SK-N-SH (cell line): Measurements from ENCODE around the gene MAMDC2. TPM values are rescaled to one million over a fixed set of nuclear protein-coding genes. Genes with fewer than 3 reads are reported as not detected.

Experiments used
- CTCF ChIA-PET: fragments of 300-600, 350-600 bp; formaldehyde crosslinking; extraction: SDS; loops from one replicate; lab custom pipeline; 2021; lab: Yijun Ruan, JAX
- POLR2A ChIA-PET: fragments of 350-600 bp; sonication (Branson Sonifier 250); formaldehyde crosslinking; extraction: SDS; loops from one replicate; lab custom pipeline; 2020; ENCODE audit warnings: antibody characterized with exemption, inconsistent platforms; lab: Yijun Ruan, JAX
- DNase-seq: peaks from one replicate; pipeline ENCODE4 v3.0.0; 2012
- H2AFZ ChIP-seq: fragments of 200-600 bp; sonication (generic); 2 replicates; pipeline ENCODE4 v1.8.1; 2016; ENCODE audit warnings: antibody characterized with exemption, mild to moderate bottlenecking, low read depth
- H3F3A ChIP-seq: fragments of 200-600 bp; sonication (generic); replicated peaks from 2 replicates; pipeline ENCODE3; 2016; ENCODE audit warnings: antibody characterized with exemption, mild to moderate bottlenecking; ENCODE audit not compliant: insufficient read depth
- H3K27ac ChIP-seq, 2 experiments: fragments of 200-500 bp in 1 of 2; fragments of 200-600 bp in 1 of 2; sonication (Bioruptor generic) in 1 of 2; sonication (generic), shearing (Covaris generic) in 1 of 2; 2 replicates each; pipeline versions ENCODE4 v1.5.1 to v1.6.1; 2014 to 2016; ENCODE audit warnings: low read depth in 2 of 2, inconsistent platforms in 1 of 2, low read length in 1 of 2, mild to moderate bottlenecking in 1 of 2, mixed read lengths in 1 of 2
- H3K27me3 ChIP-seq: fragments of 200-600 bp; sonication (generic), shearing (Covaris generic); 2 replicates; pipeline ENCODE4 v1.6.1; 2016; ENCODE audit warnings: mixed run types; ENCODE audit not compliant: insufficient read depth
- H3K36me3 ChIP-seq, 2 experiments: fragments of 200-500 bp in 1 of 2; fragments of 200-600 bp in 1 of 2; sonication (Bioruptor generic) in 1 of 2; sonication (generic) in 1 of 2; replicated peaks in 1 of 2; 2 replicates each; pipeline versions ENCODE3 to v1.5.1; 2014 to 2016; ENCODE audit warnings: low read length in 1 of 2, mild to moderate bottlenecking in 1 of 2; ENCODE audit not compliant: insufficient read depth in 2 of 2, control insufficient read depth in 1 of 2
- H3K4me1 ChIP-seq, 2 experiments: fragments of 200-500 bp in 1 of 2; fragments of 200-600 bp in 1 of 2; sonication (Bioruptor generic) in 1 of 2; sonication (generic), shearing (Covaris generic) in 1 of 2; 2 replicates each; pipeline versions ENCODE4 v1.5.1 to v1.6.1; 2014 to 2016; ENCODE audit warnings: low read depth in 1 of 2, low read length in 1 of 2, mixed run types in 1 of 2; ENCODE audit not compliant: insufficient read depth in 2 of 2, control insufficient read depth in 1 of 2
- H3K4me2 ChIP-seq: fragments of 200-600 bp; sonication (generic), shearing (Covaris generic); 2 replicates; pipeline ENCODE4 v1.6.1; 2017; ENCODE audit warnings: mixed run types
- H3K4me3 ChIP-seq, 2 experiments: fragments of 200-500 bp in 1 of 2; fragments of 200-600 bp in 1 of 2; sonication (Bioruptor generic) in 1 of 2; sonication (generic), shearing (Covaris generic) in 1 of 2; 2 replicates each; pipeline versions ENCODE4 v1.5.1 to v1.8.1; 2014 to 2016; ENCODE audit warnings: low read depth in 2 of 2, inconsistent platforms in 1 of 2, low read length in 1 of 2, mild to moderate bottlenecking in 1 of 2, mixed read lengths in 1 of 2, moderate library complexity in 1 of 2
- H3K79me2 ChIP-seq: fragments of 200-600 bp; sonication (generic); 2 replicates; pipeline ENCODE4 v1.8.1; 2017; ENCODE audit warnings: mild to moderate bottlenecking; ENCODE audit not compliant: insufficient read depth
- H3K9ac ChIP-seq: fragments of 200-600 bp; sonication (generic); 2 replicates; pipeline ENCODE4 v1.6.1; 2017; ENCODE audit warnings: mixed run types
- H3K9me2 ChIP-seq: fragments of 200-600 bp; sonication (generic); 2 replicates; pipeline ENCODE4 v1.6.1; 2017; ENCODE audit warnings: mixed run types
- H3K9me3 ChIP-seq: fragments of 200-600 bp; sonication (generic); 2 replicates; pipeline ENCODE4 v1.6.1; 2017; ENCODE audit warnings: mixed run types, mild to moderate bottlenecking, moderate library complexity
- H4K20me1 ChIP-seq: fragments of 200-600 bp; sonication (generic); 2 replicates; pipeline ENCODE4 v1.6.1; 2017; ENCODE audit warnings: mild to moderate bottlenecking, mixed run types; ENCODE audit not compliant: insufficient read depth
- CHD2 ChIP-seq: fragments of 150-350 bp; IDR thresholded peaks from 2 replicates; pipeline ENCODE4 v1.6.1; 2018; ENCODE audit warnings: low read length; ENCODE audit not compliant: partially characterized antibody
- EP300 ChIP-seq, 2 experiments: IDR thresholded peaks; 2 replicates each; pipeline versions ENCODE4 v1.4.0 to v1.6.1; 2012; ENCODE audit warnings: borderline replicate concordance in 1 of 2, low read depth in 1 of 2, low read length in 1 of 2
- FOSL2 ChIP-seq: IDR thresholded peaks from 2 replicates; pipeline ENCODE4 v1.4.0; 2012; ENCODE audit warnings: low read depth, mild to moderate bottlenecking, moderate library complexity, borderline replicate concordance
- FOXJ3 ChIP-seq: sonication (generic); formaldehyde crosslinking; IDR thresholded peaks from 2 replicates; pipeline ENCODE4 v1.5.1; 2020; ENCODE audit warnings: mild to moderate bottlenecking, missing genetic modification reagents
- FOXM1 ChIP-seq: IDR thresholded peaks from 2 replicates; pipeline ENCODE4 v1.4.0; 2012; ENCODE audit warnings: low read depth, mild to moderate bottlenecking
- GABPA ChIP-seq: IDR thresholded peaks from 2 replicates; pipeline ENCODE4 v1.4.0; 2012; ENCODE audit warnings: low read depth, mild to moderate bottlenecking
- GATA2 ChIP-seq: sonication (generic); formaldehyde crosslinking; IDR thresholded peaks from 2 replicates; pipeline ENCODE4 v1.5.0; 2020; ENCODE audit warnings: mild to moderate bottlenecking, missing genetic modification reagents
- MXI1 ChIP-seq: IDR thresholded peaks from 2 replicates; pipeline ENCODE4 v1.6.1; 2012; ENCODE audit warnings: mild to moderate bottlenecking, low read depth, low read length, improper control_type of control experiment
- NFIC ChIP-seq: IDR thresholded peaks from 2 replicates; pipeline ENCODE4 v1.4.0; 2012; ENCODE audit warnings: borderline replicate concordance
- RCOR1 ChIP-seq: fragments of 150-350 bp; IDR thresholded peaks from 2 replicates; pipeline ENCODE4 v1.6.1; 2017; ENCODE audit warnings: antibody characterized with exemption, low read length
- RXRA ChIP-seq: IDR thresholded peaks from 2 replicates; pipeline ENCODE4 v1.4.0; 2012; ENCODE audit warnings: low read depth, mild to moderate bottlenecking, borderline replicate concordance
- WGBS: methylation state at CpG from one replicate; pipeline ENCODE4 v1.1.6; 2017; ENCODE audit warnings: low lambda C conversion rate; 5-methylcytosine and 5-hydroxymethylcytosine counted together
- polyA plus RNA-seq, 3 experiments: library from polyadenylated mRNA; depleted of rRNA; stranded (reverse); fragments of >200 nt; gene quantifications; 2 replicates each; pipeline ENCODE4 v1.2.3, GENCODE V29; 2012
- TF ChIP-seq, protein P1 (sequence below): IDR thresholded peaks from 2 replicates; pipeline ENCODE4 v1.4.0; 2012; ENCODE audit warnings: low read depth, borderline replicate concordance
- TF ChIP-seq, protein P2 (sequence below): fragments of 200-600 bp; sonication (generic); IDR thresholded peaks from 2 replicates; pipeline ENCODE4 v1.6.1; 2017; ENCODE audit warnings: antibody characterized with exemption, mild to moderate bottlenecking, moderate library complexity
- TF ChIP-seq, protein P3 (sequence below): fragments of 150-350 bp; IDR thresholded peaks from 2 replicates; pipeline ENCODE4 v1.6.1; 2017; ENCODE audit warnings: antibody characterized with exemption, low read length, low read depth, borderline replicate concordance
- TF ChIP-seq, protein P4 (sequence below): IDR thresholded peaks from 2 replicates; pipeline ENCODE4 v1.4.0; 2012; ENCODE audit warnings: low read depth

MAMDC2 gene
- polyA plus RNA-seq, 1 of the 3 experiments (the other 2 are of a cell fraction): not detected

DNA sequence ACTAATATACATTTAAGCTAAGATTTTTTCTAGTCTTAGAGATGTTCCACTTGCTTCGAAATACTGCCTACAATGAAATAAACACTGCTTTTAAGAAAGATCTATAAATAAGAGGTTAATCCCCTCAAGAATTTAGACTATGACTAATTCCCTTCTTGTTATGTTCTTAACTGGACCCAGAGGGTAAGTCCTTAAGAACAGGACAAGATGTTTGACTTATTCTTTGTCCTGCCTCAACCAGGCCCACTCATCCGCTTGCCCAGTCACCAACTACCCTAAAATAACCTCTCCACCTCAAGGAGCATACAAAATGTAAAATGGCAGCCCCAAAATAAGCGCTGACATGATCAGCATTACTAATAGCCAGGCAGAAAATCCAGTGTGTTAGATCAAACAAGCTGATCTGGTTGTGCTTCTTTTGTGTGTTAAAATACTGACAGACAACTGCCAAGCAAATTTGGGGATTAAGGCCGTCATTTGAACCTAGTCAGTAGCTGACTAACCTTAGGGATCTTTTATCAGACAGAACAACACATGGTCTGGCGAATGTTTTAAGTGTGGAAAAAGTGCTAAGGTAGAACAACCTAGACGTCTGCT is 121.5 kb downstream of the MAMDC2 start:
- CTCF ChIA-PET: no interaction called here
- Histone ChIP-seq H3K9me2 (no peaks in the 10 kb centered on the region), H3K36me3 (no peaks in the 10 kb centered on the region), H2AFZ (no peak overlapping the region)
- 74% methylated on average over 6 of the region's 6 CpGs for WGBS
- no peak for DNase-seq
- TF ChIP-seq CHD2: no peak
- no peak for TF ChIP-seq EP300 (IDR thresholded peaks at IDR 0.05; ENCODE audit: borderline replicate concordance in 1 of 2, low read depth in 1 of 2, low read length in 1 of 2)
- TF ChIP-seq, all 33 proteins: peak for 0
- H3K9me3 ChIP-seq: no peaks in the 10 kb centered on the region
- H3K4me2 ChIP-seq: no peak overlapping the region
- no peak overlapping the region for H3K4me3 ChIP-seq
- no peak overlapping the region for H3K9ac ChIP-seq
- peaks cover 0 to 2% of the 10 kb centered on the region in 2 experiments; a peak in 1 of 4 replicates for H3K4me1 ChIP-seq
- no peaks in the 10 kb centered on the region for H3K79me2 ChIP-seq
- POLR2A ChIA-PET: no interaction called here
- peaks cover 5% of the 10 kb centered on the region for H3F3A ChIP-seq
- H3K27me3 ChIP-seq: no peaks in the 10 kb centered on the region
- H3K27ac ChIP-seq: no peak overlapping the region
- H4K20me1 ChIP-seq: no peaks in the 10 kb centered on the region

DNA sequence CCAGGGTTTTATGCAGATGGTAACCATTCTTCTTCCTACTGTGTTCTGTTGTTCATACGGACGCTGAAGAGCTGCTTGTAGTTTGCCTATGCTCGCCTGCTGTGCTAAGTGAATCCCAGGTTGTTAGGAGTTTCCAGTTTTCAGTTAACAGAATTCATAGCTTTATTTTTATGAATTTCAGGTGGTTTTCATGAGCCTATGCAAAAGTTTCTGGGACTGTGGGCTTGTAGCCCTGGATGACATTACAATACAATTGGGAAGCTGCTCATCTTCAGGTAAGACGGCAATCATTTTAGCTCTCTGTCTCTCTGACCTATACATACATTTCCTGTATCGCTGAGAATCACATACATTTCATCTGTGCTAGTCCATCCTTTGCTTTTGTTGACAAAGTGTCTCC is 124.9 kb downstream of the MAMDC2 start:
- ChIA-PET POLR2A (interaction anchor here (0.6 kb wide), 1 partner anchor 761 kb away, joined by 5 read pairs; no protein-coding TSS in a partner anchor), CTCF (interaction anchor here (0.8 to 2.6 kb wide), 4 partner anchors 8 to 54 kb away, joined by 3 to 9 read pairs (median 3); no protein-coding TSS in a partner anchor)
- TF ChIP-seq, protein P1, sequence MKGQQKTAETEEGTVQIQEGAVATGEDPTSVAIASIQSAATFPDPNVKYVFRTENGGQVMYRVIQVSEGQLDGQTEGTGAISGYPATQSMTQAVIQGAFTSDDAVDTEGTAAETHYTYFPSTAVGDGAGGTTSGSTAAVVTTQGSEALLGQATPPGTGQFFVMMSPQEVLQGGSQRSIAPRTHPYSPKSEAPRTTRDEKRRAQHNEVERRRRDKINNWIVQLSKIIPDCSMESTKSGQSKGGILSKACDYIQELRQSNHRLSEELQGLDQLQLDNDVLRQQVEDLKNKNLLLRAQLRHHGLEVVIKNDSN: no peak
- WGBS: 87% methylated on average over 5 of the region's 5 CpGs
- Histone ChIP-seq H3K4me2 (no peak overlapping the region), H3K4me3 (no peak overlapping the region), H3K4me1 (peaks cover 0 to 2% of the 10 kb centered on the region in 2 experiments; a peak in 1 of 4 replicates), H3F3A (no peaks in the 10 kb centered on the region), H3K36me3 (no peaks in the 10 kb centered on the region), H3K9me3 (no peaks in the 10 kb centered on the region), H2AFZ (no peak overlapping the region), H4K20me1 (no peaks in the 10 kb centered on the region), H3K27ac (no peak overlapping the region), H3K27me3 (no peaks in the 10 kb centered on the region), H3K9ac (no peak overlapping the region), H3K9me2 (no peaks in the 10 kb centered on the region), H3K79me2 (no peaks in the 10 kb centered on the region)
- no peak for DNase-seq

DNA sequence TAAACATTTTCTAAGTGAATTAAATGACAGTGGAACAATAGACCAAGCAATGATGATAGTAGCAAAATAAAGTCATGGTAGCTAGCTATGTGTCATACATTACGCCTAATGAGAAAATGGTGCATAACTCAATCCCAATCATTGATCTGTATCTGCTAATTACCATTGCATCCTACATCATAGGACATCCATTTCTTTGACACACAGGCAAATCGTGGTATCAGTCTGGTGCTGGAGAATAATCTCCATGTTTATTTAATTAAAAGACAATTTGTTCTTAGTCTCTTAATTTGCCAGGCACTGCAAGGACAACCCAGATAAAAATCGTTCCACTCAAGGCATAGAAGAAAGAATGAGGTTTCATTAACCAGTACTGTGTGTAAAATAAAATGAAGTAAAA is 125.6 kb downstream of the MAMDC2 start:
- Histone ChIP-seq H3K4me1 (peaks cover 0 to 2% of the 10 kb centered on the region in 2 experiments; a peak in 1 of 4 replicates), H3K27me3 (no peaks in the 10 kb centered on the region), H2AFZ (no peak overlapping the region), H3K36me3 (no peaks in the 10 kb centered on the region), H3K9me3 (no peaks in the 10 kb centered on the region)
- POLR2A ChIA-PET: no interaction called here
- 34% methylated on average over 3 of the region's 3 CpGs for WGBS
- TF ChIP-seq MXI1 (no peak), FOXJ3 (CRISPR knock-in tag) (no peak), FOSL2 (no peak), GABPA (no peak), FOXM1 (no peak), NFIC (no peak), GATA2 (CRISPR knock-in tag) (peak; percentile 77), RXRA (no peak), EP300 (IDR thresholded peaks at IDR 0.05; ENCODE audit: borderline replicate concordance in 1 of 2, low read depth in 1 of 2, low read length in 1 of 2) (peak in 1 of 2 experiments; percentile 58; a peak in 1 of 4 replicates), RCOR1 (peak; percentile 45; the same call in 1 of the 2 replicates)
- TF ChIP-seq, protein P2, sequence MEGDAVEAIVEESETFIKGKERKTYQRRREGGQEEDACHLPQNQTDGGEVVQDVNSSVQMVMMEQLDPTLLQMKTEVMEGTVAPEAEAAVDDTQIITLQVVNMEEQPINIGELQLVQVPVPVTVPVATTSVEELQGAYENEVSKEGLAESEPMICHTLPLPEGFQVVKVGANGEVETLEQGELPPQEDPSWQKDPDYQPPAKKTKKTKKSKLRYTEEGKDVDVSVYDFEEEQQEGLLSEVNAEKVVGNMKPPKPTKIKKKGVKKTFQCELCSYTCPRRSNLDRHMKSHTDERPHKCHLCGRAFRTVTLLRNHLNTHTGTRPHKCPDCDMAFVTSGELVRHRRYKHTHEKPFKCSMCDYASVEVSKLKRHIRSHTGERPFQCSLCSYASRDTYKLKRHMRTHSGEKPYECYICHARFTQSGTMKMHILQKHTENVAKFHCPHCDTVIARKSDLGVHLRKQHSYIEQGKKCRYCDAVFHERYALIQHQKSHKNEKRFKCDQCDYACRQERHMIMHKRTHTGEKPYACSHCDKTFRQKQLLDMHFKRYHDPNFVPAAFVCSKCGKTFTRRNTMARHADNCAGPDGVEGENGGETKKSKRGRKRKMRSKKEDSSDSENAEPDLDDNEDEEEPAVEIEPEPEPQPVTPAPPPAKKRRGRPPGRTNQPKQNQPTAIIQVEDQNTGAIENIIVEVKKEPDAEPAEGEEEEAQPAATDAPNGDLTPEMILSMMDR: no peak
- TF ChIP-seq, protein P3, sequence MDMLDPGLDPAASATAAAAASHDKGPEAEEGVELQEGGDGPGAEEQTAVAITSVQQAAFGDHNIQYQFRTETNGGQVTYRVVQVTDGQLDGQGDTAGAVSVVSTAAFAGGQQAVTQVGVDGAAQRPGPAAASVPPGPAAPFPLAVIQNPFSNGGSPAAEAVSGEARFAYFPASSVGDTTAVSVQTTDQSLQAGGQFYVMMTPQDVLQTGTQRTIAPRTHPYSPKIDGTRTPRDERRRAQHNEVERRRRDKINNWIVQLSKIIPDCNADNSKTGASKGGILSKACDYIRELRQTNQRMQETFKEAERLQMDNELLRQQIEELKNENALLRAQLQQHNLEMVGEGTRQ: no peak
- TF ChIP-seq, protein P4, sequence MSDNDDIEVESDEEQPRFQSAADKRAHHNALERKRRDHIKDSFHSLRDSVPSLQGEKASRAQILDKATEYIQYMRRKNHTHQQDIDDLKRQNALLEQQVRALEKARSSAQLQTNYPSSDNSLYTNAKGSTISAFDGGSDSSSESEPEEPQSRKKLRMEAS: no peak
- TF ChIP-seq, all 33 proteins: peak for 3
- Histone ChIP-seq H3K4me3 (no peak overlapping the region), H3K4me2 (no peak overlapping the region), H3K27ac (no peak overlapping the region), H4K20me1 (no peaks in the 10 kb centered on the region), H3K9me2 (no peaks in the 10 kb centered on the region), H3K9ac (no peak overlapping the region), H3F3A (no peaks in the 10 kb centered on the region), H3K79me2 (no peaks in the 10 kb centered on the region)
- peak; percentile 10 for DNase-seq
- CTCF ChIA-PET: interaction anchor here (0.8 to 2.6 kb wide), 2 partner anchors 8 to 15 kb away, joined by 3 to 9 read pairs; no protein-coding TSS in a partner anchor
